GM10266 (cell line): ENCODE results near the gene USP46.

Source experiments
- DNase-seq: peaks from one replicate; pipeline ENCODE4 v3.0.0; 2012; ENCODE audit errors: extremely low spot score
- TF ChIP-seq, protein P1 (sequence below): IDR thresholded peaks from 2 replicates; pipeline ENCODE4 v1.5.1; 2012; ENCODE audit warnings: mild to moderate bottlenecking, low read depth; ENCODE audit not compliant: control insufficient read depth, insufficient read depth; ENCODE audit errors: missing control alignments

USP46 gene

GRCh38 chr4:52670121-52670520 is 11.0 kb upstream of the USP46 start:
- DNase-seq: no peak
- TF ChIP-seq, protein P1, sequence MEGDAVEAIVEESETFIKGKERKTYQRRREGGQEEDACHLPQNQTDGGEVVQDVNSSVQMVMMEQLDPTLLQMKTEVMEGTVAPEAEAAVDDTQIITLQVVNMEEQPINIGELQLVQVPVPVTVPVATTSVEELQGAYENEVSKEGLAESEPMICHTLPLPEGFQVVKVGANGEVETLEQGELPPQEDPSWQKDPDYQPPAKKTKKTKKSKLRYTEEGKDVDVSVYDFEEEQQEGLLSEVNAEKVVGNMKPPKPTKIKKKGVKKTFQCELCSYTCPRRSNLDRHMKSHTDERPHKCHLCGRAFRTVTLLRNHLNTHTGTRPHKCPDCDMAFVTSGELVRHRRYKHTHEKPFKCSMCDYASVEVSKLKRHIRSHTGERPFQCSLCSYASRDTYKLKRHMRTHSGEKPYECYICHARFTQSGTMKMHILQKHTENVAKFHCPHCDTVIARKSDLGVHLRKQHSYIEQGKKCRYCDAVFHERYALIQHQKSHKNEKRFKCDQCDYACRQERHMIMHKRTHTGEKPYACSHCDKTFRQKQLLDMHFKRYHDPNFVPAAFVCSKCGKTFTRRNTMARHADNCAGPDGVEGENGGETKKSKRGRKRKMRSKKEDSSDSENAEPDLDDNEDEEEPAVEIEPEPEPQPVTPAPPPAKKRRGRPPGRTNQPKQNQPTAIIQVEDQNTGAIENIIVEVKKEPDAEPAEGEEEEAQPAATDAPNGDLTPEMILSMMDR: no peak

- DNase-seq: peak; percentile 56
Observed at GRCh38 chr4:52665592-52665991, 6.5 kb upstream of the USP46 start.

DNA sequence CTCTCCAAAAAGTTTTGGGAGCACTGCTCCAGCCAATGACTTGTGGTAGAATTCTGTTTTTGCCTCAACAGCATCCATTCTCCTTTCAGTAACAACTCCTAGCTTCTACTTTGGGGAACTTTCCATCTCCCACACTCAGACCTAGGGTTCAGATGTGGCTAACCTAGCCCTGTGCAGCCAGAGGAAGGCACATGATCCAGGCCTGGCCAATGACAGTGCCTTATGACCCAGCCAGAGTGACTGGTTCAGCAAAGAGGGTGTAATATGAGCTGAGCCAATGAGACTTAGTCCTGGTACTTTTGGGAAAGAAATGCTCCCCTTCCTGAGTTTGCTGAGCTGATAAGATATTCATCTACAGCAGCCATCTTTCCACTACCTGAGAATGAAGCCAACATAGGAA is 5.4 kb upstream of the USP46 start:
- DNase-seq: no peak
- TF ChIP-seq, protein P1: no peak

More at GRCh38 chr4:52665592-52665991, 6.5 kb upstream of the USP46 start:
- TF ChIP-seq, protein P1: peak; percentile 55

- no peak for DNase-seq
- TF ChIP-seq, protein P1: no peak
Observed at GRCh38 chr4:52661966-52662690, 3.0 kb upstream of the USP46 start.

- DNase-seq: no peak
- TF ChIP-seq, protein P1: no peak
Observed at GRCh38 chr4:52660643-52661042, 1.5 kb upstream of the USP46 start.

- peak; percentile 48 for DNase-seq
Observed at GRCh38 chr4:52659722-52660261, 691 bp upstream of the USP46 start.

DNA sequence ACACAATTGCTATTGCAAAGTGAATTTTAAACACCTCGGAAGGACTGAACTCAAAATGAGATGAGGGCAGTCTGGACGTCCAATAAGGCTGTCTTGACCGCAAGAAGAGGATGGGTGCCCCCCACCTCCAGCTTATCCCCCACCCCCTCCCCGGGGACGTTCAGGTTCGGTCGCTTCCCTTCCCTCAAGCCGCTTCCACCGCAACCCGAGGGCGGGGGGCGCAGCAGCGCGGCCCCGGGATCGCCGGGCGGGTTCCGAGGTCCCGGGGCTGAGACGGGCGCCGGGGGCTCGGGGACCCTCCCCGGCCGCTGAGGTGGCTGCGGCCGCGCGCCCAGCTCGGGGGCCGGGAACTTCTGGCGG is 480 bp downstream of the USP46 start:
- TF ChIP-seq, protein P1: no peak
- peak; percentile 59 for DNase-seq

More at GRCh38 chr4:52659722-52660261, 691 bp upstream of the USP46 start:
- TF ChIP-seq, protein P1: no peak
